GM18507 (cell line): Measurements from ENCODE around the gene VASN.

Experiments used
- DNase-seq: peaks from one replicate; pipeline ENCODE4 v3.0.0; 2011; ENCODE audit warnings: low read depth; ENCODE audit not compliant: insufficient read length; ENCODE audit errors: extremely low spot score
- FAIRE-seq: peaks from 2 replicates; lab custom pipeline; 2011; peaks lifted over from hg19 to GRCh38; lab: Jason Lieb, UNC

The VASN gene

GRCh38 chr16:4350787-4351659 lies 20.6 kb upstream of the VASN start, which contains the start of gene PAM16:
TSS of gene PAM16 (minus strand) at chr16:4351321. CDS start at chr16:4351234, 87 bp downstream.
- peak; percentile 97 for DNase-seq
- FAIRE-seq = peak; percentile 93

GRCh38 chr16:4351880-4352279 lies 19.8 kb upstream of the VASN start:
- DNase-seq = no peak
- FAIRE-seq = no peak

- FAIRE-seq = no peak
- DNase-seq = no peak
Observed at GRCh38 chr16:4352843-4353242, 18.8 kb upstream of the VASN start.

GRCh38 chr16:4353675-4354074 lies 18.0 kb upstream of the VASN start:
- FAIRE-seq (no peak), DNase-seq (no peak)

- DNase-seq (no peak), FAIRE-seq (no peak)
Observed at GRCh38 chr16:4354512-4355409, 16.9 kb upstream of the VASN start.

- DNase-seq (no peak), FAIRE-seq (no peak)
Observed at GRCh38 chr16:4356820-4357219, 14.8 kb upstream of the VASN start.

- no peak for DNase-seq
- FAIRE-seq = no peak
Observed at GRCh38 chr16:4358236-4358635, 13.4 kb upstream of the VASN start.

GRCh38 chr16:4358831-4359561 lies 12.7 kb upstream of the VASN start:
- peak; percentile 73 for FAIRE-seq

GRCh38 chr16:4359914-4360313 lies 11.7 kb upstream of the VASN start:
- FAIRE-seq = no peak
- DNase-seq = no peak

More at GRCh38 chr16:4358831-4359561, 12.7 kb upstream of the VASN start:
- peak; percentile 59 for DNase-seq

GRCh38 chr16:4360538-4361021 lies 11.1 kb upstream of the VASN start:
- FAIRE-seq = no peak
- no peak for DNase-seq

- FAIRE-seq (no peak), DNase-seq (no peak)
Observed at GRCh38 chr16:4361033-4361943, 10.4 kb upstream of the VASN start.

GRCh38 chr16:4361944-4362311 lies 9.7 kb upstream of the VASN start:
- DNase-seq (no peak), FAIRE-seq (no peak)

GRCh38 chr16:4362476-4363135 lies 9.0 kb upstream of the VASN start:
- FAIRE-seq = no peak
- DNase-seq = no peak

- no peak for FAIRE-seq
- no peak for DNase-seq
Observed at GRCh38 chr16:4364196-4365013, 7.2 kb upstream of the VASN start.

GRCh38 chr16:4365014-4365406 lies 6.6 kb upstream of the VASN start:
- peak; percentile 84 for FAIRE-seq
- no peak for DNase-seq

- FAIRE-seq (no peak), DNase-seq (no peak)
Observed at GRCh38 chr16:4365615-4366014, 6.0 kb upstream of the VASN start.

GRCh38 chr16:4366016-4366415 lies 5.6 kb upstream of the VASN start:
- FAIRE-seq = no peak
- DNase-seq = no peak
